Keratinocyte (primary cell): ENCODE measurements around the gene RDH13. TPM values are rescaled to one million over a fixed set of nuclear protein-coding genes. Genes with fewer than 3 reads are reported as not detected.
"Not testable (repeated sequence)": the region's sequence is repeated elsewhere in the genome, so short reads cannot be mapped to it uniquely, and the experiment has no call there.

Source experiments
- DNase-seq: peaks from one replicate; pipeline ENCODE4 v3.0.0-alpha.2; 2011; ENCODE audit warnings: low read depth, missing footprints, low spot score
- FAIRE-seq: peaks from 2 replicates; lab custom pipeline; 2011; peaks lifted over from hg19 to GRCh38; lab: Jason Lieb, UNC
- H2AFZ ChIP-seq: 2 replicates; pipeline ENCODE4 v1.6.0; 2012; ENCODE audit warnings: low read length, control low read depth, inconsistent platforms; ENCODE audit not compliant: control insufficient read depth
- H3K27ac ChIP-seq: 2 replicates; pipeline ENCODE4 v1.5.1; 2011; ENCODE audit warnings: low read length; ENCODE audit not compliant: control insufficient read depth, insufficient read depth
- H3K27me3 ChIP-seq: 3 replicates; pipeline ENCODE4 v1.6.0; 2011; ENCODE audit warnings: low read length; ENCODE audit not compliant: control insufficient read depth, insufficient read depth; ENCODE audit errors: extremely low read depth
- H3K36me3 ChIP-seq, 2 experiments: 2 replicates in 1 of 2; 3 replicates in 1 of 2; pipeline ENCODE4 v1.5.1; 2011; ENCODE audit warnings: low read length in 2 of 2, mild to moderate bottlenecking in 1 of 2; ENCODE audit not compliant: control insufficient read depth in 2 of 2, insufficient read depth in 2 of 2; ENCODE audit errors: extremely low read depth in 1 of 2
- H3K4me1 ChIP-seq: 3 replicates; pipeline ENCODE4 v1.5.1; 2011; ENCODE audit warnings: low read length; ENCODE audit not compliant: control insufficient read depth, insufficient read depth; ENCODE audit errors: extremely low read depth
- H3K4me2 ChIP-seq: 3 replicates; pipeline ENCODE4 v1.6.0; 2011; ENCODE audit warnings: low read depth, low read length; ENCODE audit not compliant: control insufficient read depth, insufficient read depth; ENCODE audit errors: extremely low read depth
- H3K4me3 ChIP-seq, 3 experiments: fragments of 200-600 bp in 1 of 3; sonication (generic) in 1 of 3; 2 replicates in 2 of 3; 3 replicates in 1 of 3; pipeline ENCODE4 v1.5.1; 2011 to 2016; ENCODE audit warnings: low read length in 3 of 3, mild to moderate bottlenecking in 3 of 3, control low read depth in 2 of 3, inconsistent platforms in 1 of 3, low read depth in 1 of 3, mixed read lengths in 1 of 3, mixed run types in 1 of 3, moderate library complexity in 1 of 3; ENCODE audit not compliant: control insufficient read depth in 2 of 3, insufficient read depth in 2 of 3; ENCODE audit errors: extremely low read depth in 1 of 3
- H3K79me2 ChIP-seq: 2 replicates; pipeline ENCODE4 v1.6.0; 2012; ENCODE audit warnings: low read length; ENCODE audit not compliant: control insufficient read depth, insufficient read depth
- H3K9ac ChIP-seq: 3 replicates; pipeline ENCODE4 v1.6.0; 2011; ENCODE audit warnings: low read length; ENCODE audit not compliant: control insufficient read depth, insufficient read depth; ENCODE audit errors: extremely low read depth
- H3K9me1 ChIP-seq: 3 replicates; pipeline ENCODE4 v1.6.0; 2011; ENCODE audit warnings: low read length; ENCODE audit not compliant: control insufficient read depth, insufficient read depth; ENCODE audit errors: extremely low read depth
- H3K9me3 ChIP-seq: 2 replicates; pipeline ENCODE4 v1.5.1; 2012; ENCODE audit warnings: low read depth, low read length; ENCODE audit not compliant: control insufficient read depth
- H4K20me1 ChIP-seq: 3 replicates; pipeline ENCODE4 v1.6.0; 2011; ENCODE audit warnings: low read length; ENCODE audit not compliant: control insufficient read depth, insufficient read depth; ENCODE audit errors: extremely low read depth
- CTCF ChIP-seq, 3 experiments: IDR thresholded peaks in 1 of 3; conservative IDR thresholded peaks in 1 of 3; optimal IDR thresholded peaks in 1 of 3; 2 replicates in 2 of 3; 3 replicates in 1 of 3; pipeline versions ENCODE3 to v1.5.1; 2011; ENCODE audit warnings: low read length in 3 of 3, mild to moderate bottlenecking in 3 of 3, moderate library complexity in 2 of 3, control low read depth in 1 of 3, inconsistent platforms in 1 of 3; ENCODE audit not compliant: insufficient read depth in 2 of 3; ENCODE audit errors: extremely low read depth in 1 of 3
- EZH2 ChIP-seq: IDR thresholded peaks from one replicate; pipeline ENCODE4 v1.6.1; 2012; ENCODE audit warnings: inconsistent platforms, mild to moderate bottlenecking, low read length, moderate library complexity
- dilution Hi-C: fragments of 300-500 bp; cut with MboI; formaldehyde crosslinking; loops from one replicate; pipeline ENCODE4 v1.7.0; 2020; ENCODE audit warnings: low sequenced_read_pairs; ENCODE audit not compliant: extremely low pct_ligation_motif_present
- polyA plus RNA-seq, 5 experiments: library from polyadenylated mRNA; depleted of rRNA in 3 of 5; stranded (reverse) in 3 of 5; stranded (forward) in 1 of 5; unstranded in 1 of 5; fragments of >200 nt; gene quantifications; 1 replicate in 1 of 5; 2 replicates in 3 of 5; 3 replicates in 1 of 5; pipeline versions ENCODE4 v1.2.1 to v1.2.3, GENCODE V29; 2011 to 2012; ENCODE audit warnings: missing spikeins in 2 of 5, low read depth in 1 of 5, low replicate concordance in 1 of 5

The RDH13 gene
- polyA plus RNA-seq, 1 donor (not counting 4 experiments of a cell fraction or from before 2014, with no cell fraction given), result 10.6 TPM

GRCh38 chr19:55007537-55007936, 55.4 kb downstream of the RDH13 start:
- DNase-seq, H3K9ac ChIP-seq, FAIRE-seq, dilution Hi-C loops, H3K9me3 ChIP-seq, H3K27me3 ChIP-seq, H4K20me1 ChIP-seq, H3K4me3 ChIP-seq, H3K36me3 ChIP-seq, H3K27ac ChIP-seq, H3K9me1 ChIP-seq, H3K4me2 ChIP-seq, H3K4me1 ChIP-seq, H2AFZ ChIP-seq: not testable (repeated sequence)
- H3K79me2 ChIP-seq, result peaks cover 10% of the 10 kb centered on the region

- H3K79me2 ChIP-seq, H3K4me1 ChIP-seq, DNase-seq, FAIRE-seq, H2AFZ ChIP-seq, dilution Hi-C loops, H3K9me3 ChIP-seq, H3K27me3 ChIP-seq, H3K27ac ChIP-seq, H3K9me1 ChIP-seq, H4K20me1 ChIP-seq, H3K36me3 ChIP-seq: not testable (repeated sequence)
- peak overlapping the region; percentile 30 for H3K4me2 ChIP-seq
- H3K4me3 ChIP-seq, result peak overlapping the region in 2 of 3 experiments; percentile 22 to 41
- peak overlapping the region; percentile 34 for H3K9ac ChIP-seq
Measured at GRCh38 chr19:55006795-55007194, 56.2 kb downstream of the RDH13 start.

- Histone ChIP-seq H3K4me2 (peak overlapping the region; percentile 1), H3K4me1 (no peaks in the 10 kb centered on the region), H3K79me2 (peaks cover 8% of the 10 kb centered on the region), H3K36me3 (no peaks in the 10 kb centered on the region), H4K20me1 (no peaks in the 10 kb centered on the region), H3K9ac (peak overlapping the region; percentile 34), H3K4me3 (peak overlapping the region; percentile 8 to 41 (median 22)), H3K27ac (peak overlapping the region; percentile 21), H2AFZ (peak overlapping the region; percentile 63), H3K9me3 (peaks cover 2% of the 10 kb centered on the region), H3K27me3 (no peaks in the 10 kb centered on the region), H3K9me1 (no peaks in the 10 kb centered on the region)
- FAIRE-seq (peak; percentile 39), DNase-seq (no peak)
- TF ChIP-seq EZH2, result no peak
- no peak for TF ChIP-seq CTCF (optimal IDR thresholded peaks at IDR 0.05 in 1 of 3, IDR thresholded peaks at IDR 0.05 in 1 of 3, conservative IDR thresholded peaks at IDR 0.05 in 1 of 3; ENCODE audit: extremely low read depth in 1 of 3, insufficient read depth in 2 of 3, low read length in 3 of 3)
- dilution Hi-C loops, result no loop called here
Measured at GRCh38 chr19:55005684-55006488, 57.1 kb downstream of the RDH13 start.
